Osteoblast (primary cell): Measurements from ENCODE around the gene TINCR. TPM values are rescaled to one million over a fixed set of nuclear protein-coding genes. Genes with fewer than 3 reads are reported as not detected.

Experiments
- DNase-seq: peaks from one replicate; pipeline ENCODE4 v3.0.0; 2011; ENCODE audit warnings: low spot score, mixed read lengths; ENCODE audit not compliant: insufficient read length; ENCODE audit errors: missing footprints
- H2AFZ ChIP-seq: 2 replicates; pipeline ENCODE4 v1.6.0; 2011; ENCODE audit warnings: mild to moderate bottlenecking, low read length
- H3K27ac ChIP-seq: 2 replicates; pipeline ENCODE4 v1.5.1; 2011; ENCODE audit warnings: mild to moderate bottlenecking, low read depth, low read length, moderate library complexity
- H3K27me3 ChIP-seq: 2 replicates; pipeline ENCODE4 v1.6.0; 2012; ENCODE audit warnings: mild to moderate bottlenecking, control low read depth, inconsistent platforms, low read length, moderate library complexity; ENCODE audit not compliant: insufficient read depth
- H3K36me3 ChIP-seq: 2 replicates; pipeline ENCODE4 v1.5.1; 2011; ENCODE audit warnings: mild to moderate bottlenecking, low read length, control low read depth, moderate library complexity; ENCODE audit not compliant: insufficient read depth
- H3K4me1 ChIP-seq: 2 replicates; pipeline ENCODE4 v1.5.1; 2011; ENCODE audit warnings: mild to moderate bottlenecking, low read length, control low read depth, moderate library complexity; ENCODE audit not compliant: insufficient read depth
- H3K4me2 ChIP-seq: 2 replicates; pipeline ENCODE4 v1.6.0; 2011; ENCODE audit warnings: mild to moderate bottlenecking, low read length; ENCODE audit not compliant: insufficient read depth
- H3K4me3 ChIP-seq: fragments of 200-600 bp; sonication (generic); 3 replicates; pipeline ENCODE4 v1.5.1; 2012; ENCODE audit warnings: mild to moderate bottlenecking, low read length, inconsistent platforms; ENCODE audit not compliant: insufficient read depth
- H3K79me2 ChIP-seq: 2 replicates; pipeline ENCODE4 v1.6.0; 2012; ENCODE audit warnings: mild to moderate bottlenecking, low read length, control low read depth, inconsistent platforms; ENCODE audit not compliant: insufficient read depth
- H3K9me3 ChIP-seq: 2 replicates; pipeline ENCODE4 v1.5.1; 2011; ENCODE audit warnings: low read depth, low read length, control low read depth
- H4K20me1 ChIP-seq: 2 replicates; pipeline ENCODE4 v1.6.0; 2012; ENCODE audit warnings: mild to moderate bottlenecking, low read length, control low read depth; ENCODE audit not compliant: insufficient read depth
- total RNA-seq: library from RNA; depleted of rRNA; stranded (reverse); fragments of >200 nt; gene quantifications from 2 replicates; pipeline ENCODE4 v1.2.3, GENCODE V29; 2012
- TF ChIP-seq, protein P1 (sequence below): IDR thresholded peaks from 2 replicates; pipeline ENCODE4 v1.5.1; 2011; ENCODE audit warnings: mild to moderate bottlenecking, low read depth, low read length, moderate library complexity; ENCODE audit errors: extremely low read depth

The TINCR gene
- total RNA-seq, 1 donor = 0.36 TPM

GRCh38 chr19:5588906-5589676 is 21.3 kb upstream of the TINCR start:
- no peak overlapping the region for H3K27ac ChIP-seq
- no peaks in the 10 kb centered on the region for H3K9me3 ChIP-seq
- H3K36me3 ChIP-seq = peaks cover 72% of the 10 kb centered on the region

DNA sequence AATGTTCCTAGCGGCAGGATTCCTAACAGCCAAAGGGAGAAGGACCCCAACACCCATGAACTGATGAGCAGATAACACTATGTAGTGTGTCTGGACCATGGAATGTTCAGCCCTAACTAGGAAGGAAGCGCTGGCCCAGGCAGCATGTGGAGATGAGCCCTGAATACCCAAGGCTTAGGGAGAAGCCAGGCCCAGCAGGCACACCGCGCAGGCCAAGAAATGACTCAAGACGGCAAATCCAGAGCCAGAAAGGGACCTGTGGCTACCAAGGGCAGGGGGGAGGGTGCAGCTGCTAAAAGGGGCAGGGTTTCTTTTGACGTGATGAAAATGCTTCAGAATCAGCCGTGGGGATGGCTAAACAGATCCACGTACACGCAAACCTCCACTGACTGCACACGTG is 20.7 kb upstream of the TINCR start:
- Histone ChIP-seq H3K4me1 (no peaks in the 10 kb centered on the region), H3K27me3 (no peaks in the 10 kb centered on the region), H3K36me3 (peaks cover 70% of the 10 kb centered on the region), H3K27ac (no peak overlapping the region), H3K79me2 (no peaks in the 10 kb centered on the region), H3K9me3 (no peaks in the 10 kb centered on the region), H4K20me1 (peaks cover 22% of the 10 kb centered on the region), H2AFZ (no peak overlapping the region), H3K4me3 (no peak overlapping the region), H3K4me2 (no peak overlapping the region)
- TF ChIP-seq, protein P1, sequence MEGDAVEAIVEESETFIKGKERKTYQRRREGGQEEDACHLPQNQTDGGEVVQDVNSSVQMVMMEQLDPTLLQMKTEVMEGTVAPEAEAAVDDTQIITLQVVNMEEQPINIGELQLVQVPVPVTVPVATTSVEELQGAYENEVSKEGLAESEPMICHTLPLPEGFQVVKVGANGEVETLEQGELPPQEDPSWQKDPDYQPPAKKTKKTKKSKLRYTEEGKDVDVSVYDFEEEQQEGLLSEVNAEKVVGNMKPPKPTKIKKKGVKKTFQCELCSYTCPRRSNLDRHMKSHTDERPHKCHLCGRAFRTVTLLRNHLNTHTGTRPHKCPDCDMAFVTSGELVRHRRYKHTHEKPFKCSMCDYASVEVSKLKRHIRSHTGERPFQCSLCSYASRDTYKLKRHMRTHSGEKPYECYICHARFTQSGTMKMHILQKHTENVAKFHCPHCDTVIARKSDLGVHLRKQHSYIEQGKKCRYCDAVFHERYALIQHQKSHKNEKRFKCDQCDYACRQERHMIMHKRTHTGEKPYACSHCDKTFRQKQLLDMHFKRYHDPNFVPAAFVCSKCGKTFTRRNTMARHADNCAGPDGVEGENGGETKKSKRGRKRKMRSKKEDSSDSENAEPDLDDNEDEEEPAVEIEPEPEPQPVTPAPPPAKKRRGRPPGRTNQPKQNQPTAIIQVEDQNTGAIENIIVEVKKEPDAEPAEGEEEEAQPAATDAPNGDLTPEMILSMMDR = no peak
- peak; percentile 82 for DNase-seq

More at GRCh38 chr19:5588906-5589676, 21.3 kb upstream of the TINCR start:
- H2AFZ ChIP-seq = no peak overlapping the region
- DNase-seq = peak; percentile 89
- H3K27me3 ChIP-seq = no peaks in the 10 kb centered on the region
- H3K4me2 ChIP-seq = no peak overlapping the region
- H4K20me1 ChIP-seq = peaks cover 22% of the 10 kb centered on the region
- TF ChIP-seq, protein P1 = no peak
- no peaks in the 10 kb centered on the region for H3K4me1 ChIP-seq
- no peaks in the 10 kb centered on the region for H3K79me2 ChIP-seq
- H3K4me3 ChIP-seq = no peak overlapping the region

GRCh38 chr19:5587661-5588060 is 19.9 kb upstream of the TINCR start:
- TF ChIP-seq, protein P1 = no peak
- H3K27me3 ChIP-seq = no peaks in the 10 kb centered on the region
- no peak overlapping the region for H3K4me3 ChIP-seq
- peak; percentile 88 for DNase-seq
- peaks cover 62% of the 10 kb centered on the region for H3K36me3 ChIP-seq
- no peak overlapping the region for H3K27ac ChIP-seq
- no peak overlapping the region for H3K4me2 ChIP-seq
- no peaks in the 10 kb centered on the region for H3K4me1 ChIP-seq
- peaks cover 19% of the 10 kb centered on the region for H4K20me1 ChIP-seq
- H3K79me2 ChIP-seq = no peaks in the 10 kb centered on the region
- no peak overlapping the region for H2AFZ ChIP-seq
- no peaks in the 10 kb centered on the region for H3K9me3 ChIP-seq

DNA sequence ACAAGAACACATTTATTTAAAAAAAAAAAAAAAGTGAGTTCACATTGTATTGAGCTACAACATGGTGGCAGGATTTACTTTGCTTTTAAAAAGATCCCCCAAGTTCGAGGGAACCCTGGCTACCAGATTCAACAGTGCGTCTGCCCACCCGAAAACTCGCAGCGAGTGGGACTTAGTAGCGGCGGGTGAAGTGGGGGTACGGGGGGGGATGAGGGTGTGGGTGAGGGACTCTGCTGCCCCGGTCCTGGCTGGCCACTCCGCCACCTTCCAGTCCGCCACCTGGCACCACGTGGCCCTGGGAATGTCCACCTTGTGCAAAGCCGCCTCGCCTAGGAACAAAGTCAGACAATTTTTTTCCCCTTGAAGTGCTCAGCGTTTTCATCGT is 19.3 kb upstream of the TINCR start:
- no peak overlapping the region for H2AFZ ChIP-seq
- TF ChIP-seq, protein P1 = no peak
- no peaks in the 10 kb centered on the region for H3K9me3 ChIP-seq
- no peaks in the 10 kb centered on the region for H3K79me2 ChIP-seq
- H4K20me1 ChIP-seq = peaks cover 19% of the 10 kb centered on the region
- no peaks in the 10 kb centered on the region for H3K4me1 ChIP-seq
- H3K4me2 ChIP-seq = no peak overlapping the region
- DNase-seq = peak; percentile 77
- no peak overlapping the region for H3K4me3 ChIP-seq
- H3K27me3 ChIP-seq = no peaks in the 10 kb centered on the region
- H3K27ac ChIP-seq = no peak overlapping the region
- peaks cover 56% of the 10 kb centered on the region for H3K36me3 ChIP-seq
